Omental fat pad (tissue), 4 donors: ENCODE measurements around the gene ARHGAP40. TPM values are rescaled to one million over a fixed set of nuclear protein-coding genes. Genes with fewer than 3 reads are reported as not detected.

Experiments
- ATAC-seq: fragments of 150-250 bp; one replicate; pipeline ENCODE4 v1.9.1; 2016; ENCODE audit warnings: mild to moderate bottlenecking, moderate library complexity; ENCODE audit not compliant: low FRiP score
- DNase-seq: peaks from one replicate; pipeline ENCODE4 v3.0.0-alpha.2; 2019; ENCODE audit warnings: low spot score
- CTCF ChIP-seq, 3 donors: fragments of 450-650 bp; IDR thresholded peaks; one replicate each; pipeline ENCODE4 v1.5.1; 2016 to 2017; ENCODE audit warnings: antibody characterized with exemption in 3 of 3, mild to moderate bottlenecking in 3 of 3, moderate library complexity in 2 of 3
- total RNA-seq, 4 donors: library from RNA; depleted of rRNA; stranded (reverse); fragments of >200 nt; gene quantifications; one replicate each; pipeline ENCODE4 v1.1.0, GENCODE V29; 2016

Gene ARHGAP40
- total RNA-seq, 4 donors from 2014 or later = not detected

DNA sequence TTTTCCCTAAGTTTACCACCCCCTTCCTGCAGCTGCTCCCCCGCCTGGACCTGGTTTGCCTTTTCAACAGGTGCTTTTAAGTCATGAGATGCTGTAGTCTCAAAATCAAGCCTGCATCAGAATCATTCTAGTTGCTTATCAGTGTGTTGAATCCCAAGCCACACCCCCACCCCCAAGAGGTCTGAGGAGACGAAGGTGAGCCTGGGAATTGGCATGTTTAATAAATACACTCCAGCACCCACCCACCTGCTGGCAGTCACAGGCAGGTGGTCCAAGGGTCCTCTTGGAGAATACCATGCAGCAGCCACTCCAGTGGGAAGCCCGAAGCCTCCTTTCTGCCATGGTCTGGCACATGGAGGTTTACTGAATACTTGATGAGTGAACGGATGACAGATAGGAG lies 21.7 kb upstream of the ARHGAP40 start:
- no peak for TF ChIP-seq CTCF (IDR thresholded peaks at IDR 0.05)
- ATAC-seq = no peak
- no peak for DNase-seq

DNA sequence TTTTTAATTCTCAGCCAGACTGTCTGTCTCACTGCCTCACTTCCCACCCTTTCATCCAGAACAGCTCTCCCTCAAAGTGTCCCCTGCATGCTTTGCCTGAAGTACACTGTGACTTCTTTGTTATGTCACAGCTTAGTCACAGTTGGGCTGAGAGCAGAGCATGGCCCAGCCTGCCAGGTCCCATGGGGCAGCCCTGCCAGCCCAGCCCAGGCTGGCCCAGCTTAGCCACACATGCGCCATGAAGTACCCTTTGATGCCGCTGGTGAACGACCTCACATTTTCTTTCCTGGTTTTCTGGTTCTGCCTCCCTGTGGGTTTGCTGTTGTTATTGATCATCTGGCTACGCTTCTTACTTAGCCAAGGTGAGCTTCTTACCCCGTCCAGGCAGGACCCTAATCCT lies 20.6 kb upstream of the ARHGAP40 start, which contains the start of gene ADIG:
Gene ADIG, plus strand, starts transcription at position 185 of the 400 bp plus-strand sequence. Its CDS starts 54 bp downstream, at position 239.
- DNase-seq (no peak), ATAC-seq (no peak)
- no peak for TF ChIP-seq CTCF (IDR thresholded peaks at IDR 0.05)

DNA sequence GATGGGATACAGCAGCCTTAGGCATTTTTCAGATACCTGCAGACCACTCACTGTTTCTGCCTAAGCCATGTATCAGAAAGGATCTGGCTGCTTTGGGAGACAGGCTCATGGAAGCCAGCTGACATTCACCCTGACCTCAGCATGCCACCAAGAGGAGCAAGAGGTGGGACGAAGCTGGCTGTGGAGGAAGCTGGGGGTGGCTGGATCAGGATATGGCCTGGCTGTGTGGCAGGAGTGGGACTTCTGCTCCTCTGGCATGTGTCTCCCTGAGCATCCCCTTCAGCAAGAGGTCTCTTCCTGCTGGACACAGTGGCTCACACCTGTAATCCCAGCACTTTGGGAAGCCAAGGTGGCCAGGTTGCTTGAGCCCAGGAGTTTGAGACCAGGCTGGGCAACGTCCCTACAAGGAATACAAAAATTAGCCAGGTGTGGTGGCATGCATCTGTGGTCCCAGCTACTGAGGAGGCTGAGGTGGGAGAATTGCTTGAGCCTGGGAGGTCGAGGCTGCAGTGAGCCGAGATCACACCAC lies 19.7 kb upstream of the ARHGAP40 start:
- ATAC-seq (no peak), DNase-seq (no peak)
- TF ChIP-seq CTCF (IDR thresholded peaks at IDR 0.05) = no peak

DNA sequence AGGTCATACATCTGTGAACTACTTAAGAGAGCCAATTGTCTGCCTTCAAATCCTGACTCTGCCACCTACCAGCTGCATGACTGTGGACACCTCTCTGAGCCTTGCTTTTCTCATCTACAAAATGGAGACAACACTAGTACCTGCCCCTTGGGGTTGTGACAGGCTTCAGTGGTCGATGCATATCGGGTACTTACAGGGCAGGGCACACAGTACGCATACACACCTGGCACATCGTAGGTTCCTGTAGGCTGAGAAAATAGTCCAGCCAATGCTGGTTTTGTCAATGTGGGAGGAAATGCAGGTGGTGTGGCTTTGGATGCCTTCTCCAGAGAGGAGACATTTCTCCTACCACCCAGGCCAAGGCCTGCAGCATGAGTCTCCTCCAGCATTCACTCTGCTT lies 18.3 kb upstream of the ARHGAP40 start:
- DNase-seq (no peak), ATAC-seq (no peak)
- no peak for TF ChIP-seq CTCF (IDR thresholded peaks at IDR 0.05)

GRCh38 chr20:38584099-38584763 lies 17.4 kb upstream of the ARHGAP40 start:
- no peak for TF ChIP-seq CTCF (IDR thresholded peaks at IDR 0.05)
- DNase-seq (no peak), ATAC-seq (no peak)

- ATAC-seq (no peak), DNase-seq (no peak)
- no peak for TF ChIP-seq CTCF (IDR thresholded peaks at IDR 0.05)
Measured at GRCh38 chr20:38585404-38586180, 16.0 kb upstream of the ARHGAP40 start.
